Epithelial cell of esophagus (primary cell): Measurements from ENCODE around the gene NKAIN4.

Experiments used
- DNase-seq: peaks from one replicate; pipeline ENCODE4 v3.0.0; 2010; ENCODE audit warnings: low read depth
- H3K4me3 ChIP-seq: 2 replicates; pipeline ENCODE4 v1.5.1; 2011; ENCODE audit warnings: mild to moderate bottlenecking, low read length, control low read depth
- TF ChIP-seq, protein P1 (sequence below): IDR thresholded peaks from 2 replicates; pipeline ENCODE4 v1.5.1; 2011; ENCODE audit warnings: low read depth, mild to moderate bottlenecking, low read length, control low read depth, inconsistent platforms; ENCODE audit not compliant: insufficient read depth; ENCODE audit errors: missing control alignments

NKAIN4 gene

DNA sequence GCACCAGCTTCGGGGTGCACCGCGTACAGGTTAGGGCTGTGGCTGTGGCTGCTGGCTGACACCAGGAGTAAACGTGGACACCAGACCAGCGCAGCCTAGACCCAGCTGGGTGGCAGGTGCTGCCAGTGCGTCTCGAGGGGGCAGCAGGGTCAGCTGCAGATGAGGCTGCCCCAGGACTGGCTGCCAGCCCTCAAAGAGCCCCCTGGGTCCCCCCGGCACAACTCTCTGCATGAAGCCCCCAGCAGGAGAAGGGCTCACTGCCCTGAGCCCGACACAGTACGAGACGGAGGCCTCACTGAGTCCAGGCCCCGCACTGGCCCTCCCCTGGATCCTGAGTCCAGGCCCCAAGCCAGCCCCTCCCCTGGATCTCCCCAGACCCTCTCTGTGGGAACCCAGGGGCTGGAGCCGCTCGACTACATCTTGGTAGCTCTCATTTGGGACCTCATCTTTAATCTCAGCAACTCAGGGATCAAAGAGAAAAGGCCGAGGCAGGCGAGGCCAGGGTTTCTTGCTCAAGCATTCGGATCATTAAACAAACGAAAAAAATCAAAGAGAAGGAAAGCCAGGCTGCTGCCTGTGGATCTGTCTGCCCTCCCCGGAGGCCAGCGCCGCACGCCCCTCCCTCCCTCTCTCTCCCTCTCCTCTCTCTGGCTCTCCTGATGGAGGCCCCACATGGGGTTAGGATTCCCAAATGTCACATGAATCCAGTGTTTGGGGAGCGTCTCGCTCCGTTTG lies 7.0 kb upstream of the NKAIN4 start:
- no peak overlapping the region for H3K4me3 ChIP-seq
- no peak for DNase-seq
- TF ChIP-seq, protein P1, sequence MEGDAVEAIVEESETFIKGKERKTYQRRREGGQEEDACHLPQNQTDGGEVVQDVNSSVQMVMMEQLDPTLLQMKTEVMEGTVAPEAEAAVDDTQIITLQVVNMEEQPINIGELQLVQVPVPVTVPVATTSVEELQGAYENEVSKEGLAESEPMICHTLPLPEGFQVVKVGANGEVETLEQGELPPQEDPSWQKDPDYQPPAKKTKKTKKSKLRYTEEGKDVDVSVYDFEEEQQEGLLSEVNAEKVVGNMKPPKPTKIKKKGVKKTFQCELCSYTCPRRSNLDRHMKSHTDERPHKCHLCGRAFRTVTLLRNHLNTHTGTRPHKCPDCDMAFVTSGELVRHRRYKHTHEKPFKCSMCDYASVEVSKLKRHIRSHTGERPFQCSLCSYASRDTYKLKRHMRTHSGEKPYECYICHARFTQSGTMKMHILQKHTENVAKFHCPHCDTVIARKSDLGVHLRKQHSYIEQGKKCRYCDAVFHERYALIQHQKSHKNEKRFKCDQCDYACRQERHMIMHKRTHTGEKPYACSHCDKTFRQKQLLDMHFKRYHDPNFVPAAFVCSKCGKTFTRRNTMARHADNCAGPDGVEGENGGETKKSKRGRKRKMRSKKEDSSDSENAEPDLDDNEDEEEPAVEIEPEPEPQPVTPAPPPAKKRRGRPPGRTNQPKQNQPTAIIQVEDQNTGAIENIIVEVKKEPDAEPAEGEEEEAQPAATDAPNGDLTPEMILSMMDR, result no peak

DNA sequence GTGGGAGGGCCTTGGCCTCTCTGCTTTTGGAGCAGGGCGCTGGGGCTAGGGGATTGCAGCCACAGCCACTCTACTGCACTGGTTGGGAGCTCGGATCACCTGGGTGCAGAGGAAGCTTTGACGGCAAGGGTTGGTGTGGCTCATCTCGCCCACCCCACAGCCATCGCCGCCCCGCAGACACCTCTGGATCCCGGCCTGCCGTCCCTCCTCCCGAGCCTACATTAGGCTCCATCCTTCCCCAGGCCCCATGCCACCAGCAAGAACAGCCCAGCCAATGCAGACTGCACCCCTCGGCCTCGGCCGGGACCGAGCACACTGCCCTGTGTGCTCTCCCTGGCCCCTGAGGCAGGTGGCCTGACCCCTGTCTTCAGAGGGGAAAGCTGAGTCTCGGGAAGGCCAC lies 6.3 kb upstream of the NKAIN4 start:
- H3K4me3 ChIP-seq, result no peak overlapping the region
- DNase-seq, result no peak
- TF ChIP-seq, protein P1, result no peak

DNA sequence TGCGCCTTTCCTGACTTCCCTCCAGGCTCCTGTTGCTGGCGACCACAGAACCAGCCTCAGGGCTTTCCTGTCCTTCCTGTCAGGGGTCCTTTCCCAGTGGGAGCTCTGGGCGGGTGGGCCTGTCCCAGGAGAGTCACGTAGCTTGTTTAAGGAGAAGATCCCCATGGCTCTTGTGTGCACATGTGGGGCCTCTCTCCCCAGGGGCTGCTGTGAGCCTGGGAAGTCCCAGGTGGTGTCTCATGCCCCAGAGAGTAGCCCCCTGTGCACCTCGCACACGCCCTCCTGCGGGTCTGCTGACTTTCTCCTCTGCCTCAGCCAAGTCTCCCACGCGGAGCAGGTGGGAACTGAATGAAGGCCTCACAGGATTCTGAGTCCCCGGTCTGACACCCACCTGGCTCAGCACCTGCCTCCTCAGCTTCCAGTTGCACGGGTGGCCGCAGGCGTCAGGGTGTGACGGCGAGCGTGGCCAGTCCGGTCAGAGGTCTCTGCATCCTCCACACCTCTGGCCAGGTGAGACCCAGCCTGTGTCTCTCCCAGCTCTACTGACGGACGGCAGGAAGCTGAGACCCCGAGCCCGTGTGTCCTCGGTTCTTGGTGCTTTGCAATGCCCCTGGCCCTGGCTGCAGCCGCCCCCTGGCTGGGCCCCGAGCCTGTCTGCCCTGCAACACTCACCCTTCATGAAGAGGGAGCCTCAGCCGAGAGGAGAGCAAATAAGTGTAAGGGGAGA lies 5.6 kb upstream of the NKAIN4 start:
- H3K4me3 ChIP-seq, result no peak overlapping the region
- no peak for DNase-seq
- TF ChIP-seq, protein P1, result no peak

DNA sequence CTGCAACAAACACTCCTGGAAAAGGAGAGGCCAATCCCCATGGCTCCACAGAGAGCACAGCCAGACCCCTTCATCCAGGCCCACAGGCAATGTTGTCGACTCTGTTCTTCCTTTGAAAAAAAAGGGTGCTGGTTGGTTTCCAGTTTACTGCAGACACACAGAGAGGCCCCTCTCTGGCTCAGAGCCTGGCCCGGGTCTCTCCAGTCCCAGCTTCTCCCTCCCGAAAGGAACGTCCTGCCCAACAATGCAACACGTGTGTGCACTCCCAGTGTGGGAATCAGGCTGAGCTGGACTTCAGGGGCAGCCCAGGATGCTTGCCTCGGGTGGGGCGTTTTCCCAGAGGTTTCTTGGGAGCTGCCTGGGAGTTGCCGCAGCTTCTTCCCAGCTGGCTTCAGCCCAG lies 4.5 kb upstream of the NKAIN4 start:
- no peak overlapping the region for H3K4me3 ChIP-seq
- TF ChIP-seq, protein P1, result no peak
- DNase-seq, result no peak

DNA sequence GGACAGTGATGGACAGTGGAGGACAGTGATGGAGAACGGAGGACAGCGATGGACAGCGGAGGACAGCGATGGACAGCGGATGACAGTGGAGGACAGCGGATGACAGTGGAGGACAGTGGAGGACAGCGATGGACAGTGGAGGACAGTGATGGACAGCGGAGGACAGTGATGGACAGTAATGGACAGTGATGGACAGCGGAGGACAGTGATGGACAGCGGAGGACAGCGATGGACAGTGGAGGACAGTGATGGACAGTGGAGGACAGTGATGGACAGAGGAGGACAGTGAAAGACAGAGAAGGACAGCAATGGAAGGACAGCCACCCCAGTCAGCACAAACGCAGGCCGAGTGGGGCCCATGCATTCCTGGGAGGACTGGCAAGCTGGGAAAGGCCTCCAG lies 3.4 kb upstream of the NKAIN4 start:
- DNase-seq, result no peak
- TF ChIP-seq, protein P1, result no peak

DNA sequence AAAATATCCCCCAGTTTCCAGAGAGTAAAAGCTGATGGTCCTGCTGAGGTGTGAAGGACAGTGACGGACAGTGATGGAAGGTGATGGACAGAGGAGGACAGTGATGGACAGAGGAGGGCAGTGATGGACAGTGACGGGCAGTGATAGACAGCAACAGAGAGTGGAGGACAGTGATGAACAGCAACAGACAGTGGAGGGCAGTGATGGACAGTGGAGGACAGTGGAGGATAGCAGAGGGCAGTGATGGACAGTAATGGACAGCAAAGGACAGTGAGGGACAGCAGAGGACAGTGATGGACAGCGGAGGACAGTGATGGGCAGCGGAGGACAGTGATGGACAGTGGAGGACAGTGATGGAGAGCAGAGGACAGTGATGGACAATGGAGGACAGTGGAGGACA lies 2.7 kb upstream of the NKAIN4 start:
- no peak overlapping the region for H3K4me3 ChIP-seq
- no peak for DNase-seq
- TF ChIP-seq, protein P1, result no peak

More for the DNA sequence above, 3.4 kb upstream of the NKAIN4 start:
- no peak overlapping the region for H3K4me3 ChIP-seq
